AG09319 (cell line): ENCODE measurements around the gene POU6F2.

Source experiments
- DNase-seq: peaks from one replicate; pipeline ENCODE4 v3.0.0-alpha.2; 2010; ENCODE audit warnings: low read depth; ENCODE audit errors: extremely low read depth
- TF ChIP-seq, protein P1 (sequence below): IDR thresholded peaks from 2 replicates; pipeline ENCODE4 v1.5.1; 2011; ENCODE audit warnings: low read depth, mild to moderate bottlenecking, inconsistent platforms, low read length, moderate library complexity

POU6F2 gene

DNA sequence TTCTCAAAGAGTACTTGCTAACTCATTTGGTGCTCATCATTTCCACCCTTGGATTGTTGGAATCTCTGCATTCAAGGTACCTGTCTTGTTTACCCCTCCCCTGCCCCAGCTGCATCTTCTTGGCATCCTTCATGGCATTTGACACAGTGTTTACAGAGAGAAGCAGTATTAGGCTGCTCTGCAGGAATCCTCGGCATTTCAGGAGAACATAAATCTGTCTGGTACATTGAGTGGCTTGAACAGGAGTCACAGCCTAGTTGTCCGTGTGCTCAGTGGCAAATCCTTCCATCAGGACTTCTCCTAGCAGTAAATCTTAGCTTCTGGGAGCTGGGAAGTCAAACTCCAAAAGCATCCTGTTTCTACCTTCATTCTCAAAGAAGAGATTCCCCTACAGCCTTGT is 451.7 kb downstream of the POU6F2 start:
- no peak for DNase-seq
- TF ChIP-seq, protein P1, sequence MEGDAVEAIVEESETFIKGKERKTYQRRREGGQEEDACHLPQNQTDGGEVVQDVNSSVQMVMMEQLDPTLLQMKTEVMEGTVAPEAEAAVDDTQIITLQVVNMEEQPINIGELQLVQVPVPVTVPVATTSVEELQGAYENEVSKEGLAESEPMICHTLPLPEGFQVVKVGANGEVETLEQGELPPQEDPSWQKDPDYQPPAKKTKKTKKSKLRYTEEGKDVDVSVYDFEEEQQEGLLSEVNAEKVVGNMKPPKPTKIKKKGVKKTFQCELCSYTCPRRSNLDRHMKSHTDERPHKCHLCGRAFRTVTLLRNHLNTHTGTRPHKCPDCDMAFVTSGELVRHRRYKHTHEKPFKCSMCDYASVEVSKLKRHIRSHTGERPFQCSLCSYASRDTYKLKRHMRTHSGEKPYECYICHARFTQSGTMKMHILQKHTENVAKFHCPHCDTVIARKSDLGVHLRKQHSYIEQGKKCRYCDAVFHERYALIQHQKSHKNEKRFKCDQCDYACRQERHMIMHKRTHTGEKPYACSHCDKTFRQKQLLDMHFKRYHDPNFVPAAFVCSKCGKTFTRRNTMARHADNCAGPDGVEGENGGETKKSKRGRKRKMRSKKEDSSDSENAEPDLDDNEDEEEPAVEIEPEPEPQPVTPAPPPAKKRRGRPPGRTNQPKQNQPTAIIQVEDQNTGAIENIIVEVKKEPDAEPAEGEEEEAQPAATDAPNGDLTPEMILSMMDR, result no peak

DNA sequence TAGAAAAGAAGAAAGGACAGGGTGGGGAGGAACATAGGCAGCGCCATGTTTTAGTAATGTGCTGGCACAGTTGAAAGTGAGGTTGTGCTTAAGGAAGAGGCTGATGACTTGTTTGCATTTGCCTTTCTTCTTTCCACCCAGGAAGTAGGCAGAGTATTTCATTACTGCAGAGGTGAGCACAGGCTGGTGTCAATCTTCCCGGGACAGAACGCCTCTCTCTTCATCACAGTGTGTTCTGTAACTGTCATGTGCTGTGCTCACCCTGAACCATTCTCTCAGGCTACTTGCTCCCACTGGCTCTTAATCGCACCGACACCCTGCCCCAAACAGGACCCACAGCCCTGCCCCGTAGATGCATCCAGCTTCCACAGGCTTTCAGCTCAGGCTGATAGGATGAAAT is 452.7 kb downstream of the POU6F2 start:
- TF ChIP-seq, protein P1, result no peak
- no peak for DNase-seq

DNA sequence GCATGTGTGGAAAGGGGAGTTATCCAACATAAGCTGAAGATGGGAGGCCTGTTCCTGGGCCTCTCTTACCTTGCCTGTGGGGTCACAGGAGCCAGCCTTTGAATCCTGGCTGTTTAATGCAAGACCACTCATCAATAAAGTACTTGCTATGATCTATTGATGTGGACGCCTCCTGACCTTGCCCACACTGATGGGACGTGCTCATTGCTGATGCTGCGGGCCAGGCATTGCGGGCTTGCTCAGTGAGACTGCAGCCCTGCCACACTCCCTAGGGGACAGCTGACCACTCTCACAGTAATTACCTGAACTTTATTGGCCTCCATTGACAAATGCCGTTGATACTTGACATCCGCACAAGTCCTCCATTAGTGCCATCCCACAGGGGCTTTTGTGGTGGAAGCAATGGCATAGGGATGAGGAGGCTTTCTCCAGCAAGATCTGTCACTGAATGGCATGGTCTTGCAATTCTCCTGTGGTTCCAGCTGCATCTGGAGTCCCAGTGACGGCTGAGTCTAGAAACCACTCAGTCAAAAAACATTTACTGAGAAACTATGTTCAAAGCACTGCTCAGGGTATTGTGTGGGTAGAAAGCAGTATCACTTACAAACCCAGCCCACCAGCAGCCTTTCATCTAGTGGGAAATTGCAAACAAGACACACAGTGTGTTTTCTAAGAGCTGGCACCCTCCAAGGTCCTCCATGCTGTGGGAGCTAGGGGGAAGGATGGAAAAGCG is 453.4 kb downstream of the POU6F2 start:
- TF ChIP-seq, protein P1, result no peak
- DNase-seq, result no peak

DNA sequence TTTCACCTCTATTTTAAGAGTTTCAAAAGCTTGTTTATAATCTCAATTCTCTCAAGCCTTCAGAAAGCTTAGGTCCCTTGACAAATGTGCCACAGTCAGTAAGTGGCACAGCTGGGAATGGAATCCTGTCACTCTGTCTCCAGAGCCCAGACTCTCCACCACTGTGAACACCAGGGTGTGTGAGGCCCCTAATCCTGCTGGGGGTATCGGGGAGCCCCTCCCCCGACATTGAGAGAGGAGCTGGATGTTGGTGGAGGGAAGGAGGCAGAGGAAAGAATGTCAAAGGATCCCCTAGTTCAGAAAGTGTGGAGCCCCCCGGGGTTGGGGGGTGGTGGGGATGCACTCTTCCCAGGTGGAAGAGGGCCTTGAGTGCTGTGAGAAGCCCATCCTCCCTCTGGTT is 454.7 kb downstream of the POU6F2 start:
- DNase-seq, result no peak
- TF ChIP-seq, protein P1, result no peak

DNA sequence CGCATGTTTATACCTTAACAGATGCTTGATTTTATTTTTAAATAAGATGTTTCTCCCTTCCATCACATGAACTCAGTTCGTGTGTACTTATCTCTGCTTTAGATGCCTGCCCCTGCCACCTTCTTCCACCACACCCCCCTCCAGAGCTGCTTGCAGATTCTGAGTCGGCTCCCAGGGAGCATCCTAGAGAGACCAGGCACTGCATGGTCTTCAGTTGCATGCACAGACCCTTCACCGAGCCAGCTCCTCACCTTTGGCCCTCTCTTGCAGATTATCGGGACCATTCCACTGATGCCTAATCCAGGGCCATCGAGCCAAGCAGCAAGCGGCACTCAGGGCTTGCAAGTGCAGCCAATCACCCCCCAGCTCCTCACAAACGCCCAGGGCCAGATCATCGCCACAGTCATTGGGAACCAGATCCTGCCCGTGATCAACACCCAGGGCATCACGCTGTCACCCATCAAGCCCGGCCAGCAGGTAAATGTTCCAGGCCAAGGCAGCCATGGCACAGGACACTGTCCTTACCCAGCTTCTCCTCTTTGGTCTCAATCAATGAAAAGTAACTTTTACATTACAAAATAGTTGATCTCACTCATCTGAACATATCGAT is 455.2 kb downstream of the POU6F2 start:
- no peak for DNase-seq
- TF ChIP-seq, protein P1, result no peak

DNA sequence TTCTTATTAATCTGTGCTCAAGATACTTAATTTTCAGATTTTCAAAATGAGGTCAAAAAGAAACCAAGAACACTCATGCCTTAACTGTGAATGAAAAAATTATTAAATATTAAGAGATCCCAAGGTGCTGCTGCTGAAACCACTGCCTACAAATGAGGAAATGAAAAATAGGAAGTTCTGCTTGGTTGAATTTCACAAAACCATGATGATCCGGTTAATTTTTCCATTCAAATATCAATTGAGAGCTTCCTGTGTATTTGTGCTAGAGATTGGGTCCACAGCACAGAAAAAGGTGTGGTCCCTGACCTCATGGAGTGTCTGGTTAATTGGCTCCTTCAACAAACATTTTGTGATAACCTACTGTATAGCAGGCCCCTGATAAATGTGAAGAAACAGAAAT is 455.8 kb downstream of the POU6F2 start:
- TF ChIP-seq, protein P1, result no peak
- no peak for DNase-seq

DNA sequence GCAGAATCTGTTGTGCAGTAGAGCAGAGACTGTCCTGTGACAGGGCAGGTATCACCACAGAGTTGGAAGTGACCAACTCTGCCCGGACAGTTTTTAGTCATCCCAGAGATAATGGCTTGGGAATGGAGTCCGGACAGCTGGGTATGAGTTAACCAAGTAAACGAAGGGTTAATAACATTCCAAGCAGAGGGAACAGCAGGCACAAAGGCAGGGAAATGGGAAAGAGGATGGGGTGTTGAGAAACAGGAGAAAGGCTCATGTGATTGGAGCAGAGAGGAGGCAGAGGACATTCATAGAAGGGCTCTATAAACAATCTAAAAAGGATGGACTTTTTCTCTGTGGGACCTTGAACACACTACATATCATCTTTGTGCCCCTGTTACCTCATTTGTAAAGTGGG is 456.3 kb downstream of the POU6F2 start:
- TF ChIP-seq, protein P1, result no peak
- DNase-seq, result no peak
